Right lung (tissue), 10 donors: ENCODE measurements around the gene TAB3. TPM values are rescaled to one million over a fixed set of nuclear protein-coding genes. Genes with fewer than 3 reads are reported as not detected.

Experiments used
- DNase-seq, 2 donors: peaks; one replicate each; pipeline ENCODE4 v3.0.0-alpha.2; 2013
- long read RNA-seq, 8 donors: transcript quantifications; one replicate each; lab custom pipeline, GENCODE V29; 2026
- polyA plus RNA-seq, 5 donors: library from polyadenylated mRNA; unstranded; fragments of 120-200 nt; gene quantifications; one replicate each; pipeline versions ENCODE4 v1.2.1 to v1.2.3, GENCODE V29; 2013; ENCODE audit warnings: inconsistent platforms in 1 of 5, low replicate concordance in 1 of 5; ENCODE audit not compliant: insufficient read length in 5 of 5, insufficient read depth in 1 of 5

Gene TAB3
- polyA plus RNA-seq: 10 to 100 TPM; 19.7 to 35.1 (median 29.0) TPM
- long read RNA-seq, donor 1, transcript TAB3-201 (6 exons, 805 nt): major isoform, 9 of 9 reads
- long read RNA-seq, donor 1, partial matches to known transcripts: 0 of 9 reads
- long read RNA-seq, donor 1, other reads (novel, unspliced or antisense): 0 of 9 reads
- long read RNA-seq, donor 2, full-length matches to known transcripts: 3 of 3 reads
- long read RNA-seq, donor 2, partial matches to known transcripts: 0 of 3 reads
- long read RNA-seq, donor 2, other reads (novel, unspliced or antisense): 0 of 3 reads
- long read RNA-seq, donor 3, partial matches to known transcripts: 18 of 19 reads
- long read RNA-seq, donor 3, other reads (novel, unspliced or antisense): 0 of 19 reads
- long read RNA-seq, donor 4, full-length matches to known transcripts: 5 of 5 reads
- long read RNA-seq, donor 4, partial matches to known transcripts: 0 of 5 reads
- long read RNA-seq, donor 4, other reads (novel, unspliced or antisense): 0 of 5 reads
- long read RNA-seq, donor 5, partial matches to known transcripts: 0 of 3 reads
- long read RNA-seq, donor 5, other reads (novel, unspliced or antisense): 0 of 3 reads
- long read RNA-seq, donor 6, transcript TAB3-201 (6 exons, 805 nt): major isoform, 8 of 8 reads
- long read RNA-seq, donor 6, partial matches to known transcripts: 0 of 8 reads
- long read RNA-seq, donor 6, other reads (novel, unspliced or antisense): 0 of 8 reads
- long read RNA-seq, donor 7, partial matches to known transcripts: 0 of 3 reads
- long read RNA-seq, donor 7, other reads (novel, unspliced or antisense): 0 of 3 reads
- long read RNA-seq, donor 8, partial matches to known transcripts: 0 of 3 reads
- long read RNA-seq, donor 8, other reads (novel, unspliced or antisense): 0 of 3 reads

- peak; percentile 93 for DNase-seq
These were observed at the start of gene TAB3 for GRCh38 chrX:30889147-30890140. TSS of gene TAB3 (minus strand) at chrX:30889254. CDS start at chrX:30859588, 29,666 bp downstream.

- no peak for DNase-seq
These were observed 49.2 kb upstream of the TAB3 start for GRCh38 chrX:30938295-30938694.

GRCh38 chrX:30935985-30936384 is 46.9 kb upstream of the TAB3 start:
- no peak for DNase-seq

- DNase-seq: no peak
These were observed 42.9 kb upstream of the TAB3 start for GRCh38 chrX:30931920-30932319.

GRCh38 chrX:30930679-30931078 is 41.6 kb upstream of the TAB3 start:
- no peak for DNase-seq

GRCh38 chrX:30930143-30930542 is 41.1 kb upstream of the TAB3 start:
- no peak for DNase-seq

GRCh38 chrX:30920271-30920670 is 31.2 kb upstream of the TAB3 start:
- no peak for DNase-seq

- DNase-seq: no peak
These were observed 29.4 kb upstream of the TAB3 start for GRCh38 chrX:30918480-30918879.

- DNase-seq: no peak
These were observed 24.4 kb upstream of the TAB3 start for GRCh38 chrX:30913492-30913891.

GRCh38 chrX:30910124-30910860 is 21.2 kb upstream of the TAB3 start:
- DNase-seq: no peak

- no peak for DNase-seq
These were observed 17.7 kb upstream of the TAB3 start for GRCh38 chrX:30906726-30907125.

GRCh38 chrX:30905321-30905720 is 16.3 kb upstream of the TAB3 start:
- no peak for DNase-seq

- DNase-seq: no peak
These were observed 15.6 kb upstream of the TAB3 start for GRCh38 chrX:30904632-30905031.

GRCh38 chrX:30904186-30904585 is 15.1 kb upstream of the TAB3 start:
- no peak for DNase-seq

- DNase-seq: no peak
These were observed 11.2 kb upstream of the TAB3 start for GRCh38 chrX:30900227-30900626.

- DNase-seq: no peak
These were observed 9.8 kb upstream of the TAB3 start for GRCh38 chrX:30898886-30899285.

GRCh38 chrX:30895370-30895769 is 6.3 kb upstream of the TAB3 start:
- DNase-seq: no peak

GRCh38 chrX:30893206-30893605 is 4.2 kb upstream of the TAB3 start:
- no peak for DNase-seq

GRCh38 chrX:30892591-30892990 is 3.5 kb upstream of the TAB3 start:
- DNase-seq: peak in 1 of 2 donors; percentile 9

GRCh38 chrX:30888526-30889146 is 418 bp downstream of the TAB3 start:
- DNase-seq: no peak
